ENCODE data around the gene CCSER1. TPM values are rescaled to one million over a fixed set of nuclear protein-coding genes. Genes with fewer than 3 reads are reported as not detected.

The CCSER1 gene
- total and polyA plus RNA-seq, 2 of the 8 experiments (the other 6 are each of a cell fraction or from before 2014, with no cell fraction given) = 0.26 to 0.84 TPM

DNA sequence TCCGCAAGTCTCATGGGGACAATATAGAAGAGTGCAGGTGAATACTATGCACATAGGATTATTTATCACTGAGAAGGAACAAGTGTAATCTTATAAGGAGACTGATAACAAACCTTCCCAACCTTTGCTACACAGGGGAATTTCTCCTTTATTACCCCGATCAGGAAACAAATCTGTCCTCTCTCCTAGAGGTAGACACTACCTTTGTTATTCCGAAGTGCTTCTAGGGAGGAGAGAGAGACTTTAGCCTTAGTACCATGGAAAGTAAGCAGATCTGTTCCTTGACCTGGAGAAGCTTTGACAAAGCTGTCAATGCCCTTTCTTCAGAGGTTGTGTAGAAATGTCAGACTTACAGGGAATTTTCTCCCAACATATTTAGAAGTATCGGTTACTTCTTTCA, 475.5 kb downstream of the CCSER1 start (continued):
- TF ChIP-seq, protein P1, sequence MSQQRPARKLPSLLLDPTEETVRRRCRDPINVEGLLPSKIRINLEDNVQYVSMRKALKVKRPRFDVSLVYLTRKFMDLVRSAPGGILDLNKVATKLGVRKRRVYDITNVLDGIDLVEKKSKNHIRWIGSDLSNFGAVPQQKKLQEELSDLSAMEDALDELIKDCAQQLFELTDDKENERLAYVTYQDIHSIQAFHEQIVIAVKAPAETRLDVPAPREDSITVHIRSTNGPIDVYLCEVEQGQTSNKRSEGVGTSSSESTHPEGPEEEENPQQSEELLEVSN (IDR thresholded peaks at IDR 0.05) = no peak
- TF ChIP-seq YY1 (IDR thresholded peaks at IDR 0.05; ENCODE audit: low read depth, low read length) = no peak
